HG02798 (cell line): ENCODE data around the gene RIN3.

Experiments used
- ATAC-seq: cut with Tn5 transposase; IDR thresholded peaks from one replicate; pipeline ENCODE4 v1.9.1; 2021; ENCODE audit warnings: mild to moderate bottlenecking; ENCODE audit not compliant: unreplicated experiment, poor library complexity

Gene RIN3

DNA sequence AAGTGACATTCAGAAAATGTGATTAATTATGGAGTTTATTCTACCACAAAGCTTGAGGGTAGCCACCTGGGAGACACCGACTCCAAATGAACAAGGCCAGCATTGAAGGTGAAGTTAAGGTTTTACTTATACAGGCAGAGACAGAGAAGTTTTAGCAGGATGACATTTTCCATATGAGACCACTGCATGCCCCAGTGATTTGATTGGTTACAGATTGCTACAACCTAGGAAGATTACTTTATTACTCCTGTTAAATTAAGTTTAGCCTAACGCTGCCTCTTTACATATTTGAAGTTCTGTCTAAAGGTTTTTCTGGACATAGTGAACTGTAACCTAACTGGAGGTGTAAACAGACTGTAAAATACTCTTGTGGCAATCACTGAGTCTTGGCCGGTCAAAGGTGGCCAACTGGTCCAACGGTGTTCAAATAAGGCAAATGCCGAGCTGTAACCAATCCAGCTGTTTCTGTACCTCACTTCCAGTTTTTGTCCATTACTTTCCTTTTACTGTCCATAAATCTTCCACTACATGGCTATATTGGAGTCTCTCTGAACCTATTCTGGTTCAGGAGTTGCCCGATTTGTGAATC lies 57.2 kb downstream of the RIN3 start:
- no peak for ATAC-seq

GRCh38 chr14:92572050-92572449 lies 58.5 kb downstream of the RIN3 start:
- ATAC-seq = no peak

GRCh38 chr14:92573761-92574498 lies 60.3 kb downstream of the RIN3 start:
- ATAC-seq = no peak

- ATAC-seq = no peak
These were observed 61.6 kb downstream of the RIN3 start for GRCh38 chr14:92575061-92575747.

DNA sequence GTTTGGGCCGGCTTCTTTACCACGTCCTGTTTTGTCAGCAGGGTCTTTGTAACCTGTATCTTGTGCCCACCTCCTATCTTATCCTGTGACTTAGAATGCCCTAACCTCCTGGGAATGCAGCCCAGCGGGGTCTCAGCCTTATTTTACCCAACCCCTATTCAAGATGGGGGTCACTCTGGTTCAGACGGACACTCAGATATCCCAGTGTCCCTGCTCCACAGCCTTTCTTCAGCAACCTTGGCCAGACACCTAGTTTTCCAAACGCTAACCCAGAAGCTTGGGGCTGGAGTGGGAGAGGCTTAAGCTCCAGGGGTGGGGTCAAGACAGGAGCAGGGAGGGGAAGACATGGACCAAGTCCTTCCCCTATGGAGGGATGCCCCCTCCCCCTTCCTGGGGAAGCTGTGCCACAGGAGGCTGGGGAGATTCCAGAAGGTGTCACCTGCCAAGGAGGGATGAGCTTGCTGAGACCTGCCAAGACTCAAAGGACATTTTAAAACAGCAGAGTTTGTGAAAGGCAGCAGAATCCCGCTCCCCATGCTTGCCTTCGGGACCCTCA lies 62.2 kb downstream of the RIN3 start:
- no peak for ATAC-seq

DNA sequence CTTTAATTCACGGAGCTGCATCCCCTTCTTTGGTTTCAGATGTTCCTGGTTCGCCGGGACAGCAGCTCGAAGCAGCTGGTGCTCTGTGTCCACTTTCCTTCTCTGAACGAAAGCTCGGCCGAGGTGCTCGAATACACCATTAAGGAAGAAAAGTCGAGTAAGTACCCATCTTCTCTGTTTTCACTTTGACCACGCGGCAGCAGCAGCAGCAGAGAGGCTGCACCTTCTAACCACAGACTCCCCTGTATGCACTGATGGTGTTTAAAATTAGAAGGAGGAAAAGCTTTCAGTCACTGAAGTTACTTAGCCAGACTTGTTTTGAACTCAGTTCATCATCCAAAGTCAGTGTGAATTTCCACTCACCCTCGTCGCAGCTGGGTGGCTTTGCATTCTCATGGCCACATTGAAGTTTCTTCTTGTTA lies 63.8 kb downstream of the RIN3 start:
- peak; percentile 86 for ATAC-seq

DNA sequence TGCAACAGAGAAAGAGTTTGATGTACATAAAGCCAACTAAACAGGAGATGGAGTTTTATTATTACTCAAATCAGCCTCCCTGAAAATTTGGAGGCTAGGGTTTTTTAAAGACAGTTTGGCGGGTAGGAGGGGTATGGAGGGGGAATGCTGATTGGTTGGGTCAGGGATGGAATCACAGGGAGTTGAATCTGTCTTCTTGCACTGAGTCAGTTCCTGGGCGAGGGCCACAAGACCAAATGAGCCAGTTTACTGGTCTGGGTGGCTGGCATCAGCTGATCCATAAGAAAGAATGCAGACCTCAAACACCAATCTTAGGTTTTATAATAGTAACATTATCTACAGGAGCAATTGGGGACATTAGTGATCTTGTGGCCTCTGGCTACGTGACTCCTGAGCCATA lies 64.9 kb downstream of the RIN3 start:
- ATAC-seq = no peak

DNA sequence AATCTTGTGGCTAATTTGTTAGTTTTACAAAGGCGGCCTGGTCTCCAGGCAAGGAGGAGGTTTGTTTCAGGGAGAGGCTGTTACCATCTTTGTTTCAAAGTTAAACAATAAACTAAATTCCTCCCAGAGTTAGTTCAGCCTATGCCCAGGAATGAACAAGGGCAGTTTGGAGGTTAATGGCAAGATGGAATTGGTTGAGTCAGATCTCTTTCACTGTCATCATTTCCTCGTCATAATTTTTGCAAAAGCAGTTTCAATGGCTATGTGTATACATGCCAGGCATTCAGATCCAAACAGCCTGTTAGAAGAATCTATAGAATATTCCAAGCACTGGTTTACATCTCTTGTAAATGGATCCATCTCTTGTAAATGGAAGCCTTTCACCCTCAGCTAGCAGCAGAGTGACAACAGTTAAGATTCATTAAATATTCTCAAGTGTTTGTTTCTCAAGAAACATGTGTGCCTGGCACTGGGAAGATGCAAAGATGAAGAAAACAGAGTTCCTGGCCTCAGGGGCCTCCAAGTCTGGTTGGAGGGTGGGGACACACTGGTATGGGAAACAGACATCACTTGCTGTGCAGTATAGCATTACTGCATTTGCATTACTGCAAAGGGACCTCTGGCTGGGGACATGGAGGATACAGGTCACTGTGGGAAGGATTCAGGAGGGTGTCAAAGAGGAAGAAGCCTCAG lies 65.8 kb downstream of the RIN3 start:
- ATAC-seq = no peak

- no peak for ATAC-seq
These were observed 67.6 kb downstream of the RIN3 start for GRCh38 chr14:92581206-92581605.

DNA sequence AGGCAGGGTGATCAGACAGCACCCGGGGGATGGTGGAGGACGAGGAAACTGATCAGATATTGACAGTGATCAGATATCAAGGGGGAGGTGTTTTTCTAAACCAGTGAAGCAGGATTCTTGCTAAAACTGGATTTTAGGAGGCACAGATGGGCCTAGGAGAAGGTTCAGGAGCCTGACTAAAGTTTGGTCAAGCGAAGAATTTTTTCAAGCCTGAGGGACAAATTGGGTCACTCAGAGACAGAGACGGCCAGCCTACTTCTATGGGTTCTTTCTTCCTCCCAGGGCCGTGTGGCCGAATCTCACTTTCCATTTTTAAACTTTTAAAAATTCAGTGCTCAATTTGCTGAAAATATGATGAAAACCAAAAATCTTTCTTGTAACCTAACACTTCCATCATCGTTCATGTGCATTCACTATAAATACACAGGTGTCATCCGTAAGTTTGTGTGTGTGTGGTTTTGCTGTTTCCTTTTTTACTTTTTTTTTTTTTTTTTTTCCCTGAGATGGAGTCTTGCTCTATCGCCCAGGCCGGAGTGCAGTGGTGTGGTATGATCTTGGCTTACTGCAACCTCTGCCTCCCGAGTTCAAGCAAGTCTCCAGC lies 68.5 kb downstream of the RIN3 start:
- no peak for ATAC-seq

GRCh38 chr14:92582706-92583452 lies 69.3 kb downstream of the RIN3 start:
- ATAC-seq = peak; percentile 65

GRCh38 chr14:92584220-92584619 lies 70.6 kb downstream of the RIN3 start:
- ATAC-seq = no peak

- no peak for ATAC-seq
These were observed 71.2 kb downstream of the RIN3 start for GRCh38 chr14:92584816-92585215.

- ATAC-seq = peak; percentile 31
These were observed 72.7 kb downstream of the RIN3 start for GRCh38 chr14:92585981-92586937.

DNA sequence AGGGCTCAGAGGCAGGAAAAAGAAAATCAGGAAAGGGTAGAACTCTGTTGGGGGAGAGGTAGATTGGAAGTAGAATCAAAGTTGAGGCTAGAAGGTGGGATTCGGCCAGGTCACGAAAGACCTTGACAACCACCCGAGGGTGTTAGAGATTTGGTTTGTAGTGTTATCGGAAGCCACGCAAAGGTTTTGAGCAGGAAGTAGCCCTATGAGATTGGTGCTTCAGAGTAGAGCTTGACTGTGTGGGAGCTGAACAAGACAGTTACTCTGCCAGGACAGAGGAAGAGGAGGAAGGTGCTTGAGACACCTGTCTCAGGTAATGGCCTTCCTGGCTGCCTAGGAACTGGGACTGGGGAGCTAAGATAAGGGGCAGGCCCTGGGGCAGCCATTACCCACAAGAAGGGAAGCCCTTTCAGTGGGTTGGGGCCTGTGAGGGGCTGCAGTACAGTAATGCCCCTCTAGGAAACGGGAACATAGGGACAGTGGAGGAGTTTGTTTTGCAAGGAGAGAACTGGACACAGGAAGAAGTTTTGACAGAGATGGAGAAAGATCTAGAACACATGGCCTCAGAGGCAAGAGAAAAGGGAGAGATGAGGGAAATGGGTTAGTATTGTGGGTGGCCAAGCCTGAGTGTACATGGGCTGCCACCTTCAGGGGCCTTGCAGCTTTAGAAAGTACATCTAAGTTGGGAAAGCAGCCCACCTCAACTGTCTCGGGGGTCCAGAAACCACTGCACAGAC lies 73.5 kb downstream of the RIN3 start:
- no peak for ATAC-seq

GRCh38 chr14:92587700-92588085 lies 74.1 kb downstream of the RIN3 start:
- ATAC-seq = no peak

DNA sequence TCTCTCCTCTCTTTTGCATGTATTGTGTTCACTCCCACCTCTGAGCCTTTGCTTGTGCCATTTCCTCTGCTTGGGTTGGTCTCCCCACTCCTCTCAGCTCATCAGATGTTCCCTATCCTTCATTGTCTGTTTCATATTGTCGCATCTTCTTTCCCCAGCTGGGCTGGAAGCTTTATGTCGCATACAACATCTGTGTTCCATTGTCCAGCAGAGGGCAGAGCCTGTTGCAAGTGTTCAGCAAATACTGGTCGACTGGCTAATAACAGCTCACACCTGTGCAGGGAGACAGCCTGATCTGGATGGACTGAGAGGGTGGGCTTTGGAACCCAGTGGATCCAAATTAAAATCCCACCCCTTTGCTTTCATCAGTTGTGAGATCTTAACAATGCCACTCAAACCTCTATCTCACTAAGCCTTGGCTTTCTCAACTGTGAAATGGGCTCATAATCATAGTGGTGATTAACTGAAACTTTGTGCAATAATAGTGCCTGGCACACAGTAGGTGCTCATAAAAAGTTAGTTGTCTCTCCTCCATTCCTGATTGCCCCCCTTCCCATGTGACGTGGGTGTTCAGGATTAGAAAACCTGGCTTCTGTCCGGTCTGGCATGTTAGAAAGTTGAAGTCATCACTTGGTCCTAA lies 75.8 kb downstream of the RIN3 start:
- ATAC-seq = peak; percentile 38
